Thyroid gland (tissue), 4 donors: Measurements from ENCODE around the gene PLCH1. TPM values are rescaled to one million over a fixed set of nuclear protein-coding genes. Genes with fewer than 3 reads are reported as not detected.

Experiments
- DNase-seq, 2 donors: peaks; one replicate each; pipeline ENCODE4 v3.0.0-alpha.2; 2019
- H3K27ac ChIP-seq, 3 donors: fragments of 200-600 bp; sonication (generic); 1 replicate in 2 of 3; 2 replicates in 1 of 3; pipeline ENCODE4 v1.5.1; 2016 to 2019; ENCODE audit warnings: mild to moderate bottlenecking in 1 of 3, moderate library complexity in 1 of 3
- H3K27me3 ChIP-seq: fragments of 200-600 bp; sonication (generic); one replicate; pipeline ENCODE4 v1.5.1; 2019
- H3K36me3 ChIP-seq, 2 donors: fragments of 200-600 bp; sonication (generic); one replicate each; pipeline ENCODE4 v1.5.1; 2016 to 2019
- H3K4me1 ChIP-seq, 2 donors: fragments of 200-600 bp; sonication (generic); one replicate each; pipeline ENCODE4 v1.5.1; 2017 to 2019
- H3K4me3 ChIP-seq, 3 donors: fragments of 200-600 bp; sonication (generic); replicated peaks in 1 of 3; 1 replicate in 2 of 3; 2 replicates in 1 of 3; pipeline ENCODE4 v1.5.1; 2016; ENCODE audit warnings: mild to moderate bottlenecking in 1 of 3
- H3K9me3 ChIP-seq: fragments of 200-600 bp; sonication (generic); one replicate; pipeline ENCODE4 v1.5.1; 2017
- CTCF ChIP-seq, 6 experiments: fragments of 200-600 bp in 3 of 6; fragments of 450-650 bp in 3 of 6; sonication (generic) in 3 of 6; IDR thresholded peaks; one replicate each; pipeline ENCODE4 v1.5.1; 2016 to 2019; ENCODE audit warnings: antibody characterized with exemption in 6 of 6, mild to moderate bottlenecking in 2 of 6, inconsistent platforms in 1 of 6, moderate library complexity in 1 of 6
- POLR2A ChIP-seq, 2 donors: fragments of 450-650 bp; IDR thresholded peaks; one replicate each; pipeline ENCODE4 v1.6.1; 2017; ENCODE audit warnings: antibody characterized with exemption in 2 of 2, mild to moderate bottlenecking in 2 of 2, moderate library complexity in 1 of 2
- WGBS, 2 donors: methylation state at CpG; one replicate each; pipeline ENCODE4 v1.1.5; 2017; 5-methylcytosine and 5-hydroxymethylcytosine counted together
- intact Hi-C: fragments of 100-400 bp; cut with DNase I; formaldehyde crosslinking; loops from one replicate; pipeline ENCODE4 v1.15.1; 2023
- total RNA-seq, 4 donors: library from RNA; depleted of rRNA; stranded (reverse); fragments of >200 nt; gene quantifications; one replicate each; pipeline ENCODE4 v1.2.3, GENCODE V29; 2016

Gene PLCH1
- total RNA-seq, 4 donors from 2014 or later = 4.3 to 20.6 (median 14.1) TPM

- no peaks in the 10 kb centered on the region for H3K9me3 ChIP-seq
- no peak for DNase-seq
- no peak overlapping the region for H3K4me3 ChIP-seq
- intact Hi-C loops = no loop called here
- peaks cover 0 to 3% of the 10 kb centered on the region in 2 donors for H3K4me1 ChIP-seq
- no peaks in the 10 kb centered on the region for H3K27me3 ChIP-seq
- no peaks in the 10 kb centered on the region for H3K36me3 ChIP-seq
- TF ChIP-seq POLR2A (IDR thresholded peaks at IDR 0.05) (no peak), CTCF (IDR thresholded peaks at IDR 0.05) (no peak)
- WGBS, 2 donors = 51 to 63% methylated on average over 3 of the region's 3 CpGs
- H3K27ac ChIP-seq = no peak overlapping the region
These were observed 295.1 kb downstream of the PLCH1 start for GRCh38 chr3:155449613-155450267.

GRCh38 chr3:155448531-155448930 lies 296.3 kb downstream of the PLCH1 start:
- intact Hi-C loops = no loop called here
- Histone ChIP-seq H3K36me3 (no peaks in the 10 kb centered on the region), H3K27ac (no peak overlapping the region), H3K4me1 (peaks cover 0 to 3% of the 10 kb centered on the region in 2 donors), H3K27me3 (no peaks in the 10 kb centered on the region), H3K9me3 (no peaks in the 10 kb centered on the region), H3K4me3 (no peak overlapping the region)
- 69 to 80% methylated on average over 3 of the region's 3 CpGs for WGBS, 2 donors
- TF ChIP-seq CTCF (IDR thresholded peaks at IDR 0.05) = no peak
- TF ChIP-seq POLR2A (IDR thresholded peaks at IDR 0.05) = no peak
- no peak for DNase-seq

- TF ChIP-seq POLR2A (IDR thresholded peaks at IDR 0.05) = no peak
- TF ChIP-seq CTCF (IDR thresholded peaks at IDR 0.05) = no peak
- 92 to 94% methylated on average over 2 of the region's 2 CpGs for WGBS, 2 donors
- intact Hi-C loops = no loop called here
These were observed 298.5 kb downstream of the PLCH1 start for GRCh38 chr3:155446366-155446765.

GRCh38 chr3:155444771-155445170 lies 300.1 kb downstream of the PLCH1 start:
- intact Hi-C loops = no loop called here
- Histone ChIP-seq H3K27me3 (no peaks in the 10 kb centered on the region), H3K9me3 (no peaks in the 10 kb centered on the region), H3K4me1 (no peaks in the 10 kb centered on the region), H3K27ac (no peak overlapping the region), H3K36me3 (no peaks in the 10 kb centered on the region), H3K4me3 (no peak overlapping the region)
- no peak for DNase-seq
- 95% methylated on average over 4 of the region's 4 CpGs for WGBS, 2 donors
- TF ChIP-seq CTCF (IDR thresholded peaks at IDR 0.05) = no peak
- TF ChIP-seq POLR2A (IDR thresholded peaks at IDR 0.05) = no peak

More at GRCh38 chr3:155446366-155446765, 298.5 kb downstream of the PLCH1 start:
- Histone ChIP-seq H3K27me3 (no peaks in the 10 kb centered on the region), H3K4me1 (peaks cover 0 to 3% of the 10 kb centered on the region in 2 donors), H3K4me3 (no peak overlapping the region), H3K36me3 (no peaks in the 10 kb centered on the region), H3K9me3 (no peaks in the 10 kb centered on the region), H3K27ac (no peak overlapping the region)
- DNase-seq = no peak

- TF ChIP-seq POLR2A (IDR thresholded peaks at IDR 0.05) (no peak), CTCF (IDR thresholded peaks at IDR 0.05) (no peak)
- Histone ChIP-seq H3K4me3 (no peak overlapping the region), H3K27me3 (no peaks in the 10 kb centered on the region), H3K27ac (no peak overlapping the region), H3K36me3 (no peaks in the 10 kb centered on the region), H3K9me3 (no peaks in the 10 kb centered on the region), H3K4me1 (no peaks in the 10 kb centered on the region)
- WGBS, 2 donors = 84 to 88% methylated on average over 1 of the region's 1 CpG
- no peak for DNase-seq
- intact Hi-C loops = no loop called here
These were observed 301.1 kb downstream of the PLCH1 start for GRCh38 chr3:155443815-155444214.
